WTC11 (cell line): ENCODE data around the gene BTNL9. TPM values are rescaled to one million over a fixed set of nuclear protein-coding genes. Genes with fewer than 3 reads are reported as not detected.
"Not testable (repeated sequence)": the region's sequence is repeated elsewhere in the genome, so short reads cannot be mapped to it uniquely, and the experiment has no call there.

Experiments used
- ATAC-seq: fragments of 200-7000 bp; cut with Tn5 transposase; 2 replicates; pipeline ENCODE4 v1.10.0; 2021; ENCODE audit warnings: mild to moderate bottlenecking, moderate library complexity
- CTCF ChIA-PET: fragments of 300-600 bp; sonication (Branson Sonifier 250); formaldehyde crosslinking; loops from one replicate; lab custom pipeline; 2021; ENCODE audit warnings: antibody characterized with exemption; lab: Charles Lee
- POLR2A ChIA-PET: fragments of 350-600 bp; sonication (Branson Sonifier 250); formaldehyde crosslinking; loops from one replicate; lab custom pipeline; 2021; ENCODE audit warnings: antibody characterized with exemption; lab: Charles Lee
- DNase-seq: peaks from one replicate; pipeline ENCODE4 v3.0.0; 2021; ENCODE audit warnings: low spot score
- H3K27ac Mint-ChIP-seq: 2 replicates; pipeline ENCODE4 v1.8.0; 2021; ENCODE audit warnings: mixed read lengths
- H3K27me3 Mint-ChIP-seq: 2 replicates; pipeline ENCODE4 v1.8.0; 2021; ENCODE audit warnings: low read depth, mild to moderate bottlenecking, moderate library complexity, mixed read lengths
- H3K36me3 Mint-ChIP-seq: 2 replicates; pipeline ENCODE4 v1.8.0; 2021; ENCODE audit warnings: mixed read lengths
- H3K4me1 Mint-ChIP-seq: 2 replicates; pipeline ENCODE4 v1.8.0; 2022; ENCODE audit warnings: mixed read lengths
- H3K4me3 Mint-ChIP-seq: 2 replicates; pipeline ENCODE4 v1.8.0; 2021; ENCODE audit warnings: mild to moderate bottlenecking, moderate library complexity, mixed read lengths
- H3K9me3 Mint-ChIP-seq: 2 replicates; pipeline ENCODE4 v1.8.0; 2021; ENCODE audit warnings: mixed read lengths
- ATF1 ChIP-seq: sonication (generic); formaldehyde crosslinking; IDR thresholded peaks from 2 replicates; pipeline ENCODE4 v1.8.1; 2023; ENCODE audit warnings: mild to moderate bottlenecking, moderate library complexity, missing genetic modification reagents
- CBFB ChIP-seq: sonication (generic); formaldehyde crosslinking; IDR thresholded peaks from 2 replicates; pipeline ENCODE4 v1.8.1; 2022; ENCODE audit warnings: mild to moderate bottlenecking, low read depth, missing genetic modification reagents
- JUN ChIP-seq: sonication (generic); formaldehyde crosslinking; IDR thresholded peaks from 2 replicates; pipeline ENCODE4 v1.8.0; 2023; ENCODE audit warnings: mild to moderate bottlenecking, missing genetic modification reagents
- KAT7 ChIP-seq: sonication (generic); formaldehyde crosslinking; IDR thresholded peaks from 2 replicates; pipeline ENCODE4 v1.8.1; 2023; ENCODE audit warnings: missing genetic modification reagents, mild to moderate bottlenecking, borderline replicate concordance
- MYBL2 ChIP-seq: sonication (generic); formaldehyde crosslinking; IDR thresholded peaks from 2 replicates; pipeline ENCODE4 v1.8.1; 2023; ENCODE audit warnings: mild to moderate bottlenecking, moderate library complexity, missing genetic modification reagents
- OVOL2 ChIP-seq: fragments of 250-450 bp; sonication (Bioruptor Pico); IDR thresholded peaks from 2 replicates; pipeline ENCODE4 v1.9.0; 2021; ENCODE audit warnings: mild to moderate bottlenecking, borderline replicate concordance
- TP53 ChIP-seq: sonication (generic); formaldehyde crosslinking; IDR thresholded peaks from 2 replicates; pipeline ENCODE4 v1.8.1; 2023; ENCODE audit warnings: mild to moderate bottlenecking, missing genetic modification reagents
- ZNF138 ChIP-seq: sonication (generic); formaldehyde crosslinking; conservative IDR thresholded peaks from 2 replicates; pipeline ENCODE4 v1.8.1; 2022; ENCODE audit warnings: mild to moderate bottlenecking, moderate library complexity, missing genetic modification reagents
- ZNF219 ChIP-seq: sonication (generic); formaldehyde crosslinking; IDR thresholded peaks from 2 replicates; pipeline ENCODE4 v1.8.0; 2023; ENCODE audit warnings: missing genetic modification reagents, mild to moderate bottlenecking, borderline replicate concordance
- total RNA-seq: library from RNA; stranded (reverse); gene quantifications from 3 replicates; pipeline ENCODE4 v1.2.3, GENCODE V29; 2021
- TF ChIP-seq, protein P1 (sequence below): sonication (generic); formaldehyde crosslinking; IDR thresholded peaks from 2 replicates; pipeline ENCODE4 v1.8.0; 2022; ENCODE audit warnings: missing genetic modification reagents
- TF ChIP-seq, protein P2 (sequence below): sonication (generic); formaldehyde crosslinking; IDR thresholded peaks from 2 replicates; pipeline ENCODE4 v1.8.1; 2022; ENCODE audit warnings: mild to moderate bottlenecking, moderate library complexity, missing genetic modification reagents
- TF ChIP-seq, protein P3 (sequence below): sonication (generic); formaldehyde crosslinking; IDR thresholded peaks from 2 replicates; pipeline ENCODE4 v1.8.1; 2022; ENCODE audit warnings: low read depth, mild to moderate bottlenecking, moderate library complexity, missing genetic modification reagents, borderline replicate concordance

The BTNL9 gene
- total RNA-seq, 1 experiment from 2014 or later: 3.4 TPM

DNA sequence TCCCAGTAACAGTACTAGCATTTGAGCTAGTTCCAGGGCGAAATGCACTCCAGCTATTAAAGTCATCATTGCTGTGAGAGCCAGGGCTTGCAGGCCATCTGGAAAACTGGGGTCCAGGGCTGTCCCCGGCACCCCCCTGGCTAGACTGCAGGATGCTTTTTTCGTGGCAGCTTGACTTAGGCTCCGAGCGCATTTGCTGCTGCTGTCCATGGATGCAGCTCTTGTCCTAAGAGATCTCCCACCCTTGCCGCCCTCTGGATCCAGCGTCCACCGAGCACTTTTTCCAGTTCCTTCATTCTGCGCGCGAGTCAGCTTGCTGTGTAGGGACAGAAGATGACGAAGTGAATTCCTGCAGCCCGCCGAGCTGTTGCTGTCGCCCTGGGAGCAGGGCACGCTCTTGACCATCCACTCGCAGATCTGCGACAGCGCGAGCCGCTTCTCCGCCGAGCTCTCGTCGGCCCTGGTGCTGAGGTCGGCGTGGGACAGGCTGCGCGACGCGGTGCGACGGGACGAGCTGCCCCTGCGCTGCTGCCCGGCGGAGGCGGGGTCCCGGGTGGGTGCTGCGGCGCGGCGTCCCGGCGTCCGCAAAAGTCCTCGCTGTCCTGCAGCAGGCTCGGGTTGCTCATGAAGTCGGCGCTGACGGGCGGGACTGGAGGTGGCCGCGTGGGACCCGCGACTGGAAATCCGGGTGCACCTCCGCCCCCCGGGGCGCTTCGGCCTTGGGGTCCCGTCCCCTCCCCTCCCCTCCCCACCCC is 60.2 kb downstream of the BTNL9 start (continued):
- TF ChIP-seq, protein P1, sequence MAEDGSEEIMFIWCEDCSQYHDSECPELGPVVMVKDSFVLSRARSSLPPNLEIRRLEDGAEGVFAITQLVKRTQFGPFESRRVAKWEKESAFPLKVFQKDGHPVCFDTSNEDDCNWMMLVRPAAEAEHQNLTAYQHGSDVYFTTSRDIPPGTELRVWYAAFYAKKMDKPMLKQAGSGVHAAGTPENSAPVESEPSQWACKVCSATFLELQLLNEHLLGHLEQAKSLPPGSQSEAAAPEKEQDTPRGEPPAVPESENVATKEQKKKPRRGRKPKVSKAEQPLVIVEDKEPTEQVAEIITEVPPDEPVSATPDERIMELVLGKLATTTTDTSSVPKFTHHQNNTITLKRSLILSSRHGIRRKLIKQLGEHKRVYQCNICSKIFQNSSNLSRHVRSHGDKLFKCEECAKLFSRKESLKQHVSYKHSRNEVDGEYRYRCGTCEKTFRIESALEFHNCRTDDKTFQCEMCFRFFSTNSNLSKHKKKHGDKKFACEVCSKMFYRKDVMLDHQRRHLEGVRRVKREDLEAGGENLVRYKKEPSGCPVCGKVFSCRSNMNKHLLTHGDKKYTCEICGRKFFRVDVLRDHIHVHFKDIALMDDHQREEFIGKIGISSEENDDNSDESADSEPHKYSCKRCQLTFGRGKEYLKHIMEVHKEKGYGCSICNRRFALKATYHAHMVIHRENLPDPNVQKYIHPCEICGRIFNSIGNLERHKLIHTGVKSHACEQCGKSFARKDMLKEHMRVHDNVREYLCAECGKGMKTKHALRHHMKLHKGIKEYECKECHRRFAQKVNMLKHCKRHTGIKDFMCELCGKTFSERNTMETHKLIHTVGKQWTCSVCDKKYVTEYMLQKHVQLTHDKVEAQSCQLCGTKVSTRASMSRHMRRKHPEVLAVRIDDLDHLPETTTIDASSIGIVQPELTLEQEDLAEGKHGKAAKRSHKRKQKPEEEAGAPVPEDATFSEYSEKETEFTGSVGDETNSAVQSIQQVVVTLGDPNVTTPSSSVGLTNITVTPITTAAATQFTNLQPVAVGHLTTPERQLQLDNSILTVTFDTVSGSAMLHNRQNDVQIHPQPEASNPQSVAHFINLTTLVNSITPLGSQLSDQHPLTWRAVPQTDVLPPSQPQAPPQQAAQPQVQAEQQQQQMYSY: no peak
- TF ChIP-seq MYBL2: no peak

DNA sequence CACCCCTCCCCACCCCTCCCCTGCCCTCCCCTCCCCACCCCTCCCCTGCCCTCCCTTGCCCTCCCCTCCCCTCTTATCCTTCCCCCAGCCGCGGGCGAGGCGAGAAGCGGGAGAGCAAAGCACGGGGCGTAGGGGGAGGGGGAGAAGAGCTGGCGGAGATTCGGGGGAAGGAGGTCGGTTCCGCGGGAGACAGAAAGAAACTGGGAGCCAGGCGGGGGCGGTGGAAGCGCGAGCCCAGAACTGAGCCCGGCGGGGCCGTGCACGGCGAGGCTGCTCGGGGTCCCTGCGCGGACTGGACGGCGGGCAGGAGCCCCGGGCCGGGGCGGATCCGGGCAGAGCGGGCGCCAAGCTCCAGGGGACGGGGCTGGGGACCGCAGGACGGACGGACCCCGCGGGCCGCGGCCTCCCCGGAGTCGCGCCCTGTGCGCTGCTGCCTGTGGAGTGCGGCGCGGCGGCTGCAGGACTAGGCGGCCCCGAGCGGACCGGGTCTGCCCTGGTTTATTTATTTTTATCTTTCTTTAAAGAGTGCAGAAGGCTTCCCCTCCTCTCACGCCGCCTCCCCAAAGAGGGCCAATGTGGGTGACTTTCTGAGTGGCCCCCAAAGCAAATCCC is 61.1 kb downstream of the BTNL9 start:
- POLR2A ChIA-PET, CTCF ChIA-PET, H3K36me3 Mint-ChIP-seq, H3K4me3 Mint-ChIP-seq, H3K27ac Mint-ChIP-seq, H3K9me3 Mint-ChIP-seq: not testable (repeated sequence)
- peaks cover 48% of the 10 kb centered on the region for H3K27me3 Mint-ChIP-seq
- H3K4me1 Mint-ChIP-seq: peaks cover 18% of the 10 kb centered on the region
- ATAC-seq: peak; percentile 0; the same call in 1 of the 2 replicates
- peak; percentile 59 for DNase-seq

DNA sequence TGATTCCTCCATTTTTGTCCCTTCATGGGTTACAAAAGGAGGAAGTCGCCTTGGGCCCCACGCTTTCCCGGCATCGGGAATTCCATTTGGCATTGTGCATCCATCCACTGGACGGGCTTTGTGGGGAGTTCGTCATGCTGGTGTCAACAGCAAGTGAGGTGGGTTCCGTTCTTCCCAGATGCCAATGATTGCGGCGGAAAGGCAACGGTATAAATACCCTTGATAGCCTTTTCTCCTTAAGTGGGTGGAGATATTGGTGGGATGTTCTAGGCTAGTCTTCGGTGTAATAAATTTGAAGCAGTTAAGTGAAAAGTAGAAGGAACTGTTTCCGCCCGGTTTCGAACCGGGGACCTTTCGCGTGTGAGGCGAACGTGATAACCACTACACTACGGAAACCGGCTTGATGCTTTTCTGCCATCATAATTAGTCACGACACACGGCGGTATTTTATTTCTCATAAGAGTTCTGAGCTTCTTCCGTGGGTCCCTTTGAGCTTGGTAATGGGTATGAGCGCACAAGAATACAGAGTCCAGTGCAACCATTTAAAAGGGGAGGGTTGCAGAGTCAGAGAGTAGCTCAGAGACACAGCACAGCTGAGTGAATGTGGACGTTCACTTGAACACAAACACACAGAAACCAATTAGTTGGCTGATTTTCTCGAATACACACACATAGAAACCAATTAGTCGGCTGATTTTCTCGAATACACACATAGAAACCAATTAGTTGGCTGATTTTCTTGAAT is 62.0 kb downstream of the BTNL9 start:
- H3K36me3 Mint-ChIP-seq, POLR2A ChIA-PET, H3K27ac Mint-ChIP-seq, H3K9me3 Mint-ChIP-seq, CTCF ChIA-PET, DNase-seq, H3K4me3 Mint-ChIP-seq: not testable (repeated sequence)
- peak; percentile 61 for ATAC-seq
- H3K4me1 Mint-ChIP-seq: peaks cover 18% of the 10 kb centered on the region
- peaks cover 54% of the 10 kb centered on the region for H3K27me3 Mint-ChIP-seq

DNA sequence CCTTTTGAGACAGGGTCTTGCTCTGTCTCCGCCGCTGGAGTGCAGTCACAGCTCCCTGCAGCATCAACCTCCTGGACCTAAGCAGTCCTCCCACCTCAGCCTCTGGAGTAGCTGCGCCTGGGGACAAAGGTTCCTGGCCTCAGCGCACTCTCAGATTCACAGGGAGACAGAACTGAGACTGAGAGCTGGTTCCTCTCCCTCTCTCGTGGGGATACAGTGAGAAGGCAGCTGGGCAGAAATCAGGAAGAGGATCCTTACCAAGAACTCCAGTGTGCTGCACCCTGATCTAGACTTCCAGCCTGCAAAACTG is 64.1 kb downstream of the BTNL9 start:
- not testable (repeated sequence) for H3K27ac Mint-ChIP-seq
- CTCF ChIA-PET: interaction anchor here (0.7 to 1.7 kb wide), 3 partner anchors 10 to 235 kb away, joined by 3 to 4 read pairs (median 3); no protein-coding TSS in a partner anchor
- H3K27me3 Mint-ChIP-seq: peaks cover 47% of the 10 kb centered on the region

DNA sequence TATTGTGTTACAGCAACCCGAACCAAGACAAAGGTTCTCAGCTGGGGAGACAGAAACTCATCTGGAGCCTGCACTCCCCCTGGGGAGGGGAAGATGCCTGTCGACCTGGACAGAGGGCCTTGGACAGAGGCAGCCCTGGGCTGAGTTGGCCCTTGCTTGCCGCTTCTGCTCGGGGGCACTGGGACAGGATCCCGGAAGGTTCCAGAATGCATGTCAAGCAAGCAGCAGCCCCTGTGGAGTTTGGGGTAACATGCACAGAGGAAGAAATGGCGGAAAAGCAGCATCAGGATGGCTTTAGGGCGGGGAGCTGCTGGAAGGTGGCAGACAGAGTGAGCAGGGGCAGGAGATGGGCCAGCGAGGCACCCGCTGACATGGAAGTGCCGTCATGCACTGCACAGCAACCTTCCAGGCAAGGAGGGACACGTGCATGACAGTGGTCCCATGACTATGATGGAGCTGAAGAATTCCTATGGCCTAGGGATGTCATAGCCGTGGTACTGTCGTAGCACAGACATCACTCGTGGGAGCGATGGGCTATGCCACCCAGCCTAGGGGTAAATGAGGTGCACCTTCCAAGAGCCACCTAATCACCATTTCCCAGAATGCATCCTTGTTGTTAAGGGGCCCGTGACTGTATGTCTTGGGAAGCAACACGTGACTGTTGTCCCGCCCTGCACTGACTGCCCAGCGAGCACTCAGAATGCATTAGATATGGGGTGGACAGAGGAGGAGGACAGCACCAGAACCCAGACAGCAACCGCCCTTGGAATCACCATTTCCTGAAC is 64.7 kb downstream of the BTNL9 start:
- ATAC-seq, H3K9me3 Mint-ChIP-seq, H3K36me3 Mint-ChIP-seq, POLR2A ChIA-PET, DNase-seq, H3K27ac Mint-ChIP-seq: not testable (repeated sequence)
- peaks cover 41% of the 10 kb centered on the region for H3K27me3 Mint-ChIP-seq
- H3K4me3 Mint-ChIP-seq: peak overlapping the region; percentile 89
- peaks cover 33% of the 10 kb centered on the region for H3K4me1 Mint-ChIP-seq
- CTCF ChIA-PET: interaction anchor here (0.7 to 1.7 kb wide), 3 partner anchors 10 to 236 kb away, joined by 3 to 4 read pairs (median 3); no protein-coding TSS in a partner anchor

More for the DNA sequence above, 64.1 kb downstream of the BTNL9 start:
- H3K36me3 Mint-ChIP-seq, POLR2A ChIA-PET, H3K9me3 Mint-ChIP-seq, DNase-seq: not testable (repeated sequence)
- peak; percentile 1; the same call in 1 of the 2 replicates for ATAC-seq
- Mint-ChIP-seq H3K4me3 (peak overlapping the region; percentile 89), H3K4me1 (peaks cover 33% of the 10 kb centered on the region)

DNA sequence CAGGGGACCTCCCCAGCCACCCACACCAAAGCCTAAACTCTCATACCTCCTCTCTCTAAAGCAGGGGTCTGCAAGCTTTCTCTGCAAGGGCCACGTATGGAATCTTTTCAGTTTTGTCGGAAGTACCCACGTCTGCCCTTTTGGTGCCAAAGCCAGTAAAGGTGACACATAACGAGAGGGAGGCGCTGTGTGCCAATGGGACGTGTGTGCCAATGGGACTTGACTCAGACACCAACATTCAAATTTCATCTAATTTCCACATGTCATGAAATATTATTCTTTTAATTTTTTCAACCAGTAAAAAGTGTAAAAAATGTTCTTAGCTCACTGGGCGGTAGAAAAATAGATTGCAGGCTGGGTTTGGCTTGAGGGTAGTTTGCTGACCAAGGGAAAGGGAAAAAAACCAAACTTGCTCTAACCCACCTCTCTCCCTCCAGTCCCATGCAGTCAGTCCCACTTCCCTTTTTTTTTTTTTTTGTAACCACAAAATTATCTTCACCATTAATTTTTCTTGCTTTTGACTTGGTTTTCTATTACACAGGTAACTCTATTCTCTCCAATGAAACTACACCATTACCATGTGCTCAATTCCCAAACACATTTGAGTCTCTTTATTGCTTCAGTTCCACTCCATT is 65.4 kb downstream of the BTNL9 start:
- Mint-ChIP-seq H3K27me3 (peaks cover 34% of the 10 kb centered on the region), H3K27ac (no peak overlapping the region), H3K9me3 (no peaks in the 10 kb centered on the region), H3K4me1 (peaks cover 37% of the 10 kb centered on the region), H3K36me3 (no peaks in the 10 kb centered on the region), H3K4me3 (no peak overlapping the region)
- DNase-seq (no peak), ATAC-seq (no peak)
- ChIA-PET POLR2A (no interaction called here), CTCF (no interaction called here)
- TF ChIP-seq, protein P2, sequence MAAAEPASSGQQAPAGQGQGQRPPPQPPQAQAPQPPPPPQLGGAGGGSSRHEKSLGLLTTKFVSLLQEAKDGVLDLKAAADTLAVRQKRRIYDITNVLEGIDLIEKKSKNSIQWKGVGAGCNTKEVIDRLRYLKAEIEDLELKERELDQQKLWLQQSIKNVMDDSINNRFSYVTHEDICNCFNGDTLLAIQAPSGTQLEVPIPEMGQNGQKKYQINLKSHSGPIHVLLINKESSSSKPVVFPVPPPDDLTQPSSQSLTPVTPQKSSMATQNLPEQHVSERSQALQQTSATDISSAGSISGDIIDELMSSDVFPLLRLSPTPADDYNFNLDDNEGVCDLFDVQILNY (CRISPR knock-in tag): no peak
- TF ChIP-seq KAT7 (CRISPR knock-in tag): no peak
- no peak for TF ChIP-seq CBFB
- no peak for TF ChIP-seq OVOL2 (CRISPR knock-in tag)
- TF ChIP-seq ATF1: no peak
- no peak for TF ChIP-seq TP53 (CRISPR knock-in tag)
- TF ChIP-seq, protein P3, sequence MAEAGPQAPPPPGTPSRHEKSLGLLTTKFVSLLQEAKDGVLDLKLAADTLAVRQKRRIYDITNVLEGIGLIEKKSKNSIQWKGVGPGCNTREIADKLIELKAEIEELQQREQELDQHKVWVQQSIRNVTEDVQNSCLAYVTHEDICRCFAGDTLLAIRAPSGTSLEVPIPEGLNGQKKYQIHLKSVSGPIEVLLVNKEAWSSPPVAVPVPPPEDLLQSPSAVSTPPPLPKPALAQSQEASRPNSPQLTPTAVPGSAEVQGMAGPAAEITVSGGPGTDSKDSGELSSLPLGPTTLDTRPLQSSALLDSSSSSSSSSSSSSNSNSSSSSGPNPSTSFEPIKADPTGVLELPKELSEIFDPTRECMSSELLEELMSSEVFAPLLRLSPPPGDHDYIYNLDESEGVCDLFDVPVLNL (CRISPR knock-in tag): no peak
- TF ChIP-seq JUN (CRISPR knock-in tag): no peak
- no peak for TF ChIP-seq ZNF138 (CRISPR knock-in tag)
- TF ChIP-seq ZNF219 (CRISPR knock-in tag): no peak
